ENCODE results near the gene NEURL2.
"Not testable (repeated sequence)": the region's sequence is repeated elsewhere in the genome, so short reads cannot be mapped to it uniquely, and the experiment has no call there.

Gene NEURL2, protein sequence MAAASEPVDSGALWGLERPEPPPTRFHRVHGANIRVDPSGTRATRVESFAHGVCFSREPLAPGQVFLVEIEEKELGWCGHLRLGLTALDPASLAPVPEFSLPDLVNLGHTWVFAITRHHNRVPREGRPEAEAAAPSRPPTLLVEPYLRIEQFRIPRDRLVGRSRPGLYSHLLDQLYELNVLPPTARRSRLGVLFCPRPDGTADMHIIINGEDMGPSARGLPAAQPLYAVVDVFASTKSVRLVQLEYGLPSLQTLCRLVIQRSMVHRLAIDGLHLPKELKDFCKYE

DNA sequence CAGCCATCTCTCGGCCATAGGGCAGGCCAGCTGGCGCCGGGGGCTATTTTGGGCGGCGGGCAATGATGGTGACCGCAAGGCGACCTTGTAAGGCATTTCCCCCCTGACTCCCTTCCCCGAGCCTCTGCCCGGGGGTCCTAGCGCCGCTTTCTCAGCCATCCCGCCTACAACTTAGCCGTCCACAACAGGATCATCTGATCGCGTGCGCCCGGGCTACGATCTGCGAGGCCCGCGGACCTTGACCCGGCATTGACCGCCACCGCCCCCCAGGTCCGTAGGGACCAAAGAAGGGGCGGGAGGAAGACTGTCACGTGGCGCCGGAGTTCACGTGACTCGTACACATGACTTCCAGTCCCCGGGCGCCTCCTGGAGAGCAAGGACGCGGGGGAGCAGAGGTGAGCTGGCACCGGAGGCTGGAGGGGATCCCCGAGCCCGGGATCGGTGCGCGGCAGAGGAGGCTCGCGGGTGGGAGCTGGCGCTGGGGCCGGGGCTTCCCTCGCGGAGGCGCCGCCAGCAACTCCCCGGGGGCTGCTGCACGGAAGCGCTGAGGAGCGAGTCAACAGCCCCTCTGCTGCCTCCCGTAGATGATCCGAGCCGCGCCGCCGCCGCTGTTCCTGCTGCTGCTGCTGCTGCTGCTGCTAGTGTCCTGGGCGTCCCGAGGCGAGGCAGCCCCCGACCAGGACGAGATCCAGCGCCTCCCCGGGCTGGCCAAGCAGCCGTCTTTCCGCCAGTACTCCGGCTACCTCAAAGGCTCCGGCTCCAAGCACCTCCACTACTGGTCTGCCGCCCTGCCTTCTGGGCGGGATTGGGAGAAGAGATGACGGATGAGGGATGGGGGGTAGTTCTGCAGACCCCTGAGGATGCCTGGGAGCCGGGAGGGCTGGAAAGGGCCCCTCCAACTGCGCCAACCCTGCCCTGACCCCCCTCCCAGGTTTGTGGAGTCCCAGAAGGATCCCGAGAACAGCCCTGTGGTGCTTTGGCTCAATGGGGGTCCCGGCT lies at the start of gene NEURL2, which contains the start of gene CTSA:
Gene NEURL2 (minus strand): TSS at position 224 of the 999 bp plus-strand sequence. CDS start 217 bp downstream, at position 7.
Gene CTSA (plus strand): TSS at position 351 of the 999 bp plus-strand sequence. CDS start 234 bp downstream, at position 585.
- DNase-seq (ENCODE audit: low read depth in 2 of 3, low spot score in 2 of 3) = peak; percentile 69 to 80 (median 70)

GRCh38 chr20:45940469-45940868 lies 49.5 kb upstream of the NEURL2 start:
- no peak for DNase-seq (ENCODE audit: low read depth in 2 of 3, low spot score in 2 of 3)

GRCh38 chr20:45940053-45940452 lies 49.0 kb upstream of the NEURL2 start:
- DNase-seq (ENCODE audit: low read depth in 2 of 3, low spot score in 2 of 3) = no peak

DNA sequence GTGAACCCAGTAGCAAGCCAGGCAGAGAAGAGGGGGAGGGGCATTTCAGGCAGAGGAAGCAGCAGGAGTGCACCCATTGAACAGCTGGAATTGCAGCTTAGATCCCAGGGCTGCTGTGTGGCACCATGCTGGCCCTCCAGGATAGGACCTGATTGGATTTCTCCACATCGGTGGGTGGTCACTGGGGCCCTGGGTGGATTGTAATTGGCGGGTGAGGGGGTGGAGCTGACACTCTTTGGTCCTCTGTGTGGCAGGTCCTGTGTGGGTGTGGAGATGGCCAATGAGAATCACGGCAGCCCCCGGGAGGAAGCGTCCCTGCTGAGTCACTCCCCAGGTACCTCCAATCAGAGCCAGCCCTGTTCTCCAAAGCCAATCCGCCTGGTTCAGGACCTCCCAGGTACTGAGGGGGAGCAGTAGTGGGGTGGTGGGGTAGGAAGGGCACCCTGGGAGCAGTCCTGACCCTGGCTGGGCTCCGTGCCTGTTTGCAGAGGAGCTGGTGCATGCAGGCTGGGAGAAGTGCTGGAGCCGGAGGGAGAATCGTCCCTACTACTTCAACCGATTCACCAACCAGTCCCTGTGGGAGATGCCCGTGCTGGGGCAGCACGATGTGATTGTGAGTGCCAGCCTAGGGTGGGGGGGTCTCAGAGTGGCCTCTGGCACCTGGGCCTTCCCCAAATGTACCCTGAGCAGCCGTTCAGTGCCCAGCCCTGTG lies 47.9 kb upstream of the NEURL2 start:
- DNase-seq (ENCODE audit: low read depth in 2 of 3, low spot score in 2 of 3) = no peak

- no peak for DNase-seq (ENCODE audit: low read depth in 2 of 3, low spot score in 2 of 3)
These were observed 46.8 kb upstream of the NEURL2 start for GRCh38 chr20:45937765-45938164.

DNA sequence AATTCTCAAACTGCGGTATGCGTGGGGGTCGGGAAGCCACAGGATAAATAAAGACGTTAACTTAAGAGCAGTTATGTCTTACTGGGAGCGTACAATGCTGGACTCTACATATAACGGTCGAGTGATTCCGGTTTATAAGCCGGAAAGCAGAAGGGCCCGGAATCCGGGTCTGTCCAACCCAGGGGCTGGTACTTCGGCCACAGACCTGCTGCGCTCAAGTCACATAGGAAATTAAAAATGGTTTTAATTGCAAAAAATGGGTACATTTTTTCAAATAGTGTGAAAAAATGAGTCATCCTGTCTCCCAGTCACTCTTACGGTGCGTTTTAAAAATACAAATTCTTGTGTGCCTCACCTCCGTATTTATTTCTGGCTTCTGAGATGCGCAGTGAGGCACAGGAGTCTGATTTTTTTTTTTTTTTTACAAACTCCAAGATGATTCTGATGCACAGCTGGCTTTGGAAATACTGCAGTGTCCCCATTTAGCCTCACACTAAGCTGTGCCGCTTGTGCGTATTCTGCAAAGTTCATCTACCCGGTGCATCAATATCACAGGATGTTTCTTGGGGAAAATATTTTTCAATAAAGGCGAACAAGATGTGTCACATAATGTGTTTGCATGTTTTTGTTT lies 44.5 kb upstream of the NEURL2 start:
- DNase-seq (ENCODE audit: low read depth in 2 of 3, low spot score in 2 of 3) = no peak

DNA sequence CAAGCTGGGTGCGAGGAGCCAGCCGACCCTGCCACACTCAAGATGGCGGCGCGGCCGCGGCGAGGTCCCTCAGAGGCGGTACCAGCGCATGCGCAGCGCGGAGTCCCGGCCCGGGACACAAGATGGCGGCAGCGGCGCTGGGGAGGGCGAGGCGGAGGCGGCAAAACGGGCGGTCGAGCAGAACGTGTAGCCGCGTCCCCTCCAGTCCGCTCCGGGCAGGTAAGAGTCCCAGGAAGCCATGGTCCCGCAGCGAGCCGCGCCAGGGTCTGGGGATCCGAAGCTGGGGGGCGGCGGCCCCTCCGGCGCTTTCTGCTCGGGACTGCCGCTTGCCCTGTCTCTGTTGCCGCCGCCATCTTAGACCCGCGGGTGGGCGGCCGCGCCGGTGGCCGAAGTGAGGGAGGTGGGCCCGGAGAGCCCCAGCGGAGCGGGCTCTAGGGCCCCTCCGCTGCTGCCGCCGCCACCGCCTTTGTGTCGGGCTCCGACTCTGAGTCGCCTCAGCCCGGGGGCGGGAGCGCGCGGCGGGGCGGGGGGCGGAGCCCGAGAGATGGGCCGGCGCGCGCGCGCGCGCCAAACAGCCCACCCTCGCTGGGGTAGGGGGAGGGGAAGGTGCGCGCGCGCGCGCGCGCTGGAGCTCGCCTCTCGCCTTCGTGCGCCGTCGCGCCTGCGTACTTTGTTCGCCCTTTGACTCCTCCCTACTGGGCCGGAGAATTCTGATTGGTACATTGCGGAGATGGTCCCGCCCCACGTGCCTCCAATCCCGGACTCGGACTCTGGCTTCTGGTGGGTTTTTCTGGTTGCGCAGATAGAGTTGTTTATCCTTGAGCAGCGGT lies 43.8 kb upstream of the NEURL2 start, which contains the start of gene PCIF1:
Gene PCIF1 (plus strand): TSS at position 98 of the 830 bp plus-strand sequence. CDS start 4,317 bp downstream, outside the sequence.
- DNase-seq (ENCODE audit: low read depth in 2 of 3, low spot score in 2 of 3) = peak; percentile 94 to 98 (median 97)

- peak in 1 of 3 experiments; percentile 36 for DNase-seq (ENCODE audit: low read depth in 2 of 3, low spot score in 2 of 3)
These were observed 43.1 kb upstream of the NEURL2 start for GRCh38 chr20:45934046-45934585.

DNA sequence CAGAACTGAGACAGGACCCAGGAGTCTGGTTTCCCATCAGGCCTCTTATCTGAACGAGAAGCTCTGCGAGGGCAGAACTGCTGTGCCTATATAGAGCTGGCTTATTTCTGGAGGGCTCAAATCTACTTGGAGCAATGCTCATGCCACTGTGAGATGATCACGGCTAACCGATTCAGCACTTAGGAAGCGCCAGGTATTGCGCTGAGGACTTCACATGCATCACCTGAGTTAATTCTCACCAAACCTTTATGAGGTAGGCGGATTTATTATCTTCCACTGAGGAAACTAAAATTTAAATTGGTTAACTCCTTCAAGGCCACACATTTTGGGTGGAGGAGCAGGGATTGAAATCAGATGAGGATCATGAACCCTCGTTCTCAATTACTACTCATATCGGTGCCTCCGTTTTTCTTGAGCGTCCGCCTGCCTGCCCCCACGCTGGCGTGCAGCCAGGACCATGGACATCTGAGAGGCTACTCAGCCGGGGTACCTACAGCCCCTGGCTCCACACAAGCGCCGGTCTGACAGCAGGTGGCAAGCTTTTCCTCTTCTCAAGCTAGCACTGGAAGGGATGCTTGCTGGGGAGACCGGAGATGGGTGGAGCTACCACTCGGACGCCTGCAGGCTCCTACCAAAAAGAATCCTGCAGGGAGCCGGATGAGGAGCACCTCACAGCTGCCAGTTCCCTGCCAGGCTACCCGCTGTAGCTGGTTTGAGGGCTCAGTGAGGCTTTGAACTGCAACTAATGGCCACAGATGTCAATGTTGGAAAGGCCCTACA lies 42.4 kb upstream of the NEURL2 start:
- peak in 2 of 3 experiments; percentile 40 to 41 for DNase-seq (ENCODE audit: low read depth in 2 of 3, low spot score in 2 of 3)

DNA sequence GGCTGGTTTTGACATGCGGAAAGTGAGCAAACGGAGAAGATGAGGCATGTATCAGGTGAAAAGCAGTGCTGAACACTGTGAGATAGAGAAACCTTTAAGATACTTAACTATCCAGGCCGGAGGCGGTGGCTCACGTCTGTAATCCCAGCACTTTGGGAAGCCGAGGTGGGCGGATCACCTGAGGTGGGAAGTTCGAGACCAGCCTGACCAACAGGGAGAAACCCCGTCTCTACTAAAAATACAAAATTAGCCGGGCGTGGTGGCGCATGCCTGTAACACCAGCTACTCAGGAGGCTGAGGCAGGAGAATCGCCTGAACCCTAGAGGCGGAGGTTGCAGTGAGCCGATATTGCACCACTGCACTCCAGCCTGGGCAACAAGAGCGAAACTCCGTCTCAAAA lies 40.7 kb upstream of the NEURL2 start:
- not testable (repeated sequence) for DNase-seq (ENCODE audit: low read depth in 2 of 3, low spot score in 2 of 3)

- no peak for DNase-seq (ENCODE audit: low read depth in 2 of 3, low spot score in 2 of 3)
These were observed 36.3 kb upstream of the NEURL2 start for GRCh38 chr20:45927071-45927878.

DNA sequence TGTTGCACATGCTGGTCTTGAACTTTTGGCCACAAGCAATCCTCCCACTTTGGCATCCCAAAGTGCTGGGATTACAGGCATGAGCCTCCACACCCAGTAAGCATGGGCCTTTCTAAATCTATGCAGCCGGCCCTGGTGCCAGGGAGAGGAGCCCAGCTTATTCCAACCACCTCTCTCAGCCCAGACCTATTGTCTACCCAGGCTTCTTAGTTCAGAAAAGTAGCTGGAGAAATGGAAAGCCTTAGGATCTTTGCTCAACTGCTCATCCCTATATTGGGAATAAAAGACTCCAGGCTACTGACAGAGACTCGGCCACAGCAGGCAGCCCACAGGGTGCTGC lies 35.7 kb upstream of the NEURL2 start:
- no peak for DNase-seq (ENCODE audit: low read depth in 2 of 3, low spot score in 2 of 3)

DNA sequence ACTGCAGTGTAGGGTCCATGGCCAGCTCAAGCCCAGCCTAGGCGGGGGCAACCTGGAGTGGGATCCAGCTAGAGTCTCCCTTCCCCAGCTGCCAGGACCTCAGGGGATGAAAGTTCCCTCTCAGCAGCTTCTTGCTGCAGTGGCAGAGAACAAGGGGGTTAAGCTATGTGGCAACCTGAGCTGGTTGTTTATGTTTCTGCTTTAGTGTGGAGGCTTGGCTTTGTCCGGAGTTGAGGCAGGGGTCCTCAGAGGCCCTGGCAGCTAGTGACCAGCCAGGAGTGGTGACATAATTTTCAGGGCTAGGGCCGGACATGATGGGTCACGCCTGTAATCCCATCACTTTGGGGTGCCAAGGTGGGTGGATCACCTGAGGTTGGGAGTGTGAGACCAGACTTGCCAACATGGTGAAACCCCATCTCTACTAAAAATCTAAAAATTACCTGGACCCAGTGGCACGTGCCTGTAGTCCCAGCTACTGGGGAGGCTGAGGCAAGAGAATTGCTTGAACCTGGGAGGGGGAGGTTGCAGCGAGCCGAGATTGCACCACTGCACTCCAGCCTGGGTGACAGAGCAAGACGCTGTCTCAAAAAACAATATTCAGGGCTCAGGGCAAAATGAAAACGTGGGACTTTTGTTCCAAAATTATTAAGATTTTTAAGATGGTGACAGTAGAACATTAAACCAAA lies 35.0 kb upstream of the NEURL2 start:
- no peak for DNase-seq (ENCODE audit: low read depth in 2 of 3, low spot score in 2 of 3)

DNA sequence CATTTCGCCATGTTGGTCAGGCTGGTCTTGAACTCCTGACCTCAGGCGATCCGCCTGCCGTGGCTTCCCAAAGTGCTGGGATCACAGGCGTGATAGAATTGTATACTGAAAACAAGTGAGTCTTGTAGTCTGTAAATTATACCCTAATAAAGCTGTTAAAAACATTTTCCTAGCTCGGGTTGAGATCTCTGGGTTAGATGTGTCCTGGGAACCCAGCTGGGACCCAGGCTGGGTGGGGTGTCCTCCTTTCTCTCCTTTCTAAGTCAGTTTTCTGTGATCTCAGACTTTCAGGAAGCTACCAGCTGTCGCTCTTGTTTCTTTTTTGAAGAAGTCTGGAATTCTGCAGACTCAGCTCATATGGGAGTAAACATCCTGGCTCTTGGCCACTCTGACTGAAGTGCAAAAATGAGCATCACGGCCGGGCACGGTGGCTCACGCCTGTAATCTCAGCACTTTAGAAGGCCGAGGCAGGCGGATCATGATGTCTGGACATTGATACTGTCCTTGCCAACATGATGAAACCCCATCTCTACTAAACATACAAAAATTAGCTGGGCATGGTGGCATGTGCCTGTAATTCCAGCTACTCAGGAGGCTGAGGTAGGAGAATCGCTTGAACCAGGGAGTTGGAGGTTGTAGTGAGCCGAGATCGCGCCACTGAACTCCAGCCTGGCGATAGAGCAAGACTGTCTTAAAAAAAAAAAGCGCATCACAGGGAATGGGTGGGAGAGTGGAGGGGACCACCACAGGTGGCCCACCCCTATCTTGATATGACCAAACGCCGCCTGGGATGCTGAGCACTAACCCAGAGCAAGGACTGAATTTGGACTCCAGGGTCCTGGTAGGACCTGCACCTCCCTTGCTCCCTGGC lies 33.6 kb upstream of the NEURL2 start:
- no peak for DNase-seq (ENCODE audit: low read depth in 2 of 3, low spot score in 2 of 3)

GRCh38 chr20:45921337-45922189 lies 30.6 kb upstream of the NEURL2 start:
- DNase-seq (ENCODE audit: low read depth in 2 of 3, low spot score in 2 of 3) = no peak

Data from activated CD8-positive, alpha-beta memory T cell treated with anti-CD3 and anti-CD28 coated beads for 48 hours (primary cell).